ENCODE data around the gene KATNBL1.

DNA sequence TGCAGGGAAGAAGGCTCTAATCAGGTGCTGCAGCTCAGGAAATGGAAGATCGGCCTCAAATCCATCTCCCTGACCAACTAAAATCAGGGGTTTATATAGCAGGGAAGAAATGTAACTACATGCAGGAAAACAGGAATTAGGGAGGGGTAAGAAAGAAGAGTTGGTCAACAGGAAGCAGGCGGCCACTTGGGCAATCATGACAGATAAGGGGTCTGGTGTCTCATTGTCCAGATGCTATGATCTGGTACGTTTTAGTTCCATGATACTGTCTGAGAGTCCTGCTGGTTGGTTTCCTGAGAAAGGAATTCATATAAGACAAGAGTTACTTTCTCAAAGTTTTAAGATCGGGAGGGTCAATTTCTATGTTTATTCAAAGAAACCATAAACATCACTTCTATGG is 24.2 kb downstream of the KATNBL1 start:
- TF ChIP-seq, protein P1, sequence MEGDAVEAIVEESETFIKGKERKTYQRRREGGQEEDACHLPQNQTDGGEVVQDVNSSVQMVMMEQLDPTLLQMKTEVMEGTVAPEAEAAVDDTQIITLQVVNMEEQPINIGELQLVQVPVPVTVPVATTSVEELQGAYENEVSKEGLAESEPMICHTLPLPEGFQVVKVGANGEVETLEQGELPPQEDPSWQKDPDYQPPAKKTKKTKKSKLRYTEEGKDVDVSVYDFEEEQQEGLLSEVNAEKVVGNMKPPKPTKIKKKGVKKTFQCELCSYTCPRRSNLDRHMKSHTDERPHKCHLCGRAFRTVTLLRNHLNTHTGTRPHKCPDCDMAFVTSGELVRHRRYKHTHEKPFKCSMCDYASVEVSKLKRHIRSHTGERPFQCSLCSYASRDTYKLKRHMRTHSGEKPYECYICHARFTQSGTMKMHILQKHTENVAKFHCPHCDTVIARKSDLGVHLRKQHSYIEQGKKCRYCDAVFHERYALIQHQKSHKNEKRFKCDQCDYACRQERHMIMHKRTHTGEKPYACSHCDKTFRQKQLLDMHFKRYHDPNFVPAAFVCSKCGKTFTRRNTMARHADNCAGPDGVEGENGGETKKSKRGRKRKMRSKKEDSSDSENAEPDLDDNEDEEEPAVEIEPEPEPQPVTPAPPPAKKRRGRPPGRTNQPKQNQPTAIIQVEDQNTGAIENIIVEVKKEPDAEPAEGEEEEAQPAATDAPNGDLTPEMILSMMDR (IDR thresholded peaks at IDR 0.05), result no peak
- TF ChIP-seq POLR2A (IDR thresholded peaks at IDR 0.05), result no peak

Measured in lower leg skin (tissue), 3 donors.